Measurements from ENCODE around the gene BRCA1.

- no peak for TF ChIP-seq POLR2A (IDR thresholded peaks at IDR 0.05)
- TF ChIP-seq CTCF (IDR thresholded peaks at IDR 0.05): no peak
Observed at GRCh38 chr17:43025290-43025657, 99.9 kb downstream of the BRCA1 start.

Data from transverse colon (tissue), 3 donors.